ENCODE data around the gene STAP2. TPM values are rescaled to one million over a fixed set of nuclear protein-coding genes. Genes with fewer than 3 reads are reported as not detected.
A peak's percentile ranks its signal among the peaks of the same experiment; 100 is the strongest.

Gene STAP2
- total and polyA plus RNA-seq, 9 of the 15 experiments (the other 6 are each of a cell fraction or from before 2014, with no cell fraction given): 1.2 to 9.8 (median 4.5) TPM

DNA sequence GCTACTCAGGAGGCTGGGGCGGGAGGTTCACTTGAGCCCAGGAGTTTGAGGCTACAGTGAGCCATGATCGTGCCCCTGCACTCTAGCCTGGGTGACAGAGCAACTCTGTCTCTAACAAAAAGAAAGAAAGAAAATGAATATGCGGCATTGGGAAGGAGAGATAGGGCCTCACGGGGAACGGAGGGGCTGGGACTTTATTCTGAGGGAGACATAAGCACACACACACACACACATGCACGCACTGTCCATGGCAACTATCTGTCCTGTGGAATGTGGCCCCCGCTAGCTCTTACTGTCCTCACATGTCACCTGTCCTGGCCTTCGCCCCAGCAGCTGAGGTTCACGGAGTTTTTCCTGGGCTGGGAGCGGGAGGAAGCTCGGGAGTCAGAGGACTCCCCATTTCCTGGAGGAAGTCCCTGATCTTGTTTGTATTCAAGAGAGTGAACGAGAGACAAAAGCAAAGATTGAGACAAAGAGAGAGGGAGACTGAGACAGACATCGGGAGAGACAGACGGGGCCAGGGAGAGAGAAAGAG lies 654 bp downstream of the STAP2 start (continued):
- TF ChIP-seq MEF2A (IDR thresholded peaks at IDR 0.05; ENCODE audit: control insufficient read depth, low read depth, low read length): no peak
- TF ChIP-seq TBP (optimal IDR thresholded peaks at IDR 0.05; ENCODE audit: low read depth, low read length): no peak
- TF ChIP-seq, protein P1, sequence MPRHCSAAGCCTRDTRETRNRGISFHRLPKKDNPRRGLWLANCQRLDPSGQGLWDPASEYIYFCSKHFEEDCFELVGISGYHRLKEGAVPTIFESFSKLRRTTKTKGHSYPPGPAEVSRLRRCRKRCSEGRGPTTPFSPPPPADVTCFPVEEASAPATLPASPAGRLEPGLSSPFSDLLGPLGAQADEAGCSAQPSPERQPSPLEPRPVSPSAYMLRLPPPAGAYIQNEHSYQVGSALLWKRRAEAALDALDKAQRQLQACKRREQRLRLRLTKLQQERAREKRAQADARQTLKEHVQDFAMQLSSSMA (CRISPR knock-in tag; IDR thresholded peaks at IDR 0.05): no peak
- no peak for TF ChIP-seq EP300 (IDR thresholded peaks at IDR 0.05; ENCODE audit: low read length)
- peak; percentile 67 for TF ChIP-seq SMARCA4 (IDR thresholded peaks at IDR 0.05)
- no peak for TF ChIP-seq U2AF2 (optimal IDR thresholded peaks at IDR 0.05; ENCODE audit: low read depth, low read length)
- TF ChIP-seq CEBPG (CRISPR knock-in tag; IDR thresholded peaks at IDR 0.05): no peak
- no peak for TF ChIP-seq CEBPG (tag; conservative IDR thresholded peaks at IDR 0.05 in 1 of 2, IDR thresholded peaks at IDR 0.05 in 1 of 2)
- TF ChIP-seq, protein P2, sequence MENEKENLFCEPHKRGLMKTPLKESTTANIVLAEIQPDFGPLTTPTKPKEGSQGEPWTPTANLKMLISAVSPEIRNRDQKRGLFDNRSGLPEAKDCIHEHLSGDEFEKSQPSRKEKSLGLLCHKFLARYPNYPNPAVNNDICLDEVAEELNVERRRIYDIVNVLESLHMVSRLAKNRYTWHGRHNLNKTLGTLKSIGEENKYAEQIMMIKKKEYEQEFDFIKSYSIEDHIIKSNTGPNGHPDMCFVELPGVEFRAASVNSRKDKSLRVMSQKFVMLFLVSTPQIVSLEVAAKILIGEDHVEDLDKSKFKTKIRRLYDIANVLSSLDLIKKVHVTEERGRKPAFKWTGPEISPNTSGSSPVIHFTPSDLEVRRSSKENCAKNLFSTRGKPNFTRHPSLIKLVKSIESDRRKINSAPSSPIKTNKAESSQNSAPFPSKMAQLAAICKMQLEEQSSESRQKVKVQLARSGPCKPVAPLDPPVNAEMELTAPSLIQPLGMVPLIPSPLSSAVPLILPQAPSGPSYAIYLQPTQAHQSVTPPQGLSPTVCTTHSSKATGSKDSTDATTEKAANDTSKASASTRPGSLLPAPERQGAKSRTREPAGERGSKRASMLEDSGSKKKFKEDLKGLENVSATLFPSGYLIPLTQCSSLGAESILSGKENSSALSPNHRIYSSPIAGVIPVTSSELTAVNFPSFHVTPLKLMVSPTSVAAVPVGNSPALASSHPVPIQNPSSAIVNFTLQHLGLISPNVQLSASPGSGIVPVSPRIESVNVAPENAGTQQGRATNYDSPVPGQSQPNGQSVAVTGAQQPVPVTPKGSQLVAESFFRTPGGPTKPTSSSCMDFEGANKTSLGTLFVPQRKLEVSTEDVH (IDR thresholded peaks at IDR 0.05; ENCODE audit: low read depth, partially characterized antibody): no peak
- TF ChIP-seq, protein P3, sequence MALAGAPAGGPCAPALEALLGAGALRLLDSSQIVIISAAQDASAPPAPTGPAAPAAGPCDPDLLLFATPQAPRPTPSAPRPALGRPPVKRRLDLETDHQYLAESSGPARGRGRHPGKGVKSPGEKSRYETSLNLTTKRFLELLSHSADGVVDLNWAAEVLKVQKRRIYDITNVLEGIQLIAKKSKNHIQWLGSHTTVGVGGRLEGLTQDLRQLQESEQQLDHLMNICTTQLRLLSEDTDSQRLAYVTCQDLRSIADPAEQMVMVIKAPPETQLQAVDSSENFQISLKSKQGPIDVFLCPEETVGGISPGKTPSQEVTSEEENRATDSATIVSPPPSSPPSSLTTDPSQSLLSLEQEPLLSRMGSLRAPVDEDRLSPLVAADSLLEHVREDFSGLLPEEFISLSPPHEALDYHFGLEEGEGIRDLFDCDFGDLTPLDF (CRISPR knock-in tag; IDR thresholded peaks at IDR 0.05): no peak
- TF ChIP-seq HOXB6 (CRISPR knock-in tag; IDR thresholded peaks at IDR 0.05; ENCODE audit: borderline replicate concordance): no peak
- TF ChIP-seq, protein P4, sequence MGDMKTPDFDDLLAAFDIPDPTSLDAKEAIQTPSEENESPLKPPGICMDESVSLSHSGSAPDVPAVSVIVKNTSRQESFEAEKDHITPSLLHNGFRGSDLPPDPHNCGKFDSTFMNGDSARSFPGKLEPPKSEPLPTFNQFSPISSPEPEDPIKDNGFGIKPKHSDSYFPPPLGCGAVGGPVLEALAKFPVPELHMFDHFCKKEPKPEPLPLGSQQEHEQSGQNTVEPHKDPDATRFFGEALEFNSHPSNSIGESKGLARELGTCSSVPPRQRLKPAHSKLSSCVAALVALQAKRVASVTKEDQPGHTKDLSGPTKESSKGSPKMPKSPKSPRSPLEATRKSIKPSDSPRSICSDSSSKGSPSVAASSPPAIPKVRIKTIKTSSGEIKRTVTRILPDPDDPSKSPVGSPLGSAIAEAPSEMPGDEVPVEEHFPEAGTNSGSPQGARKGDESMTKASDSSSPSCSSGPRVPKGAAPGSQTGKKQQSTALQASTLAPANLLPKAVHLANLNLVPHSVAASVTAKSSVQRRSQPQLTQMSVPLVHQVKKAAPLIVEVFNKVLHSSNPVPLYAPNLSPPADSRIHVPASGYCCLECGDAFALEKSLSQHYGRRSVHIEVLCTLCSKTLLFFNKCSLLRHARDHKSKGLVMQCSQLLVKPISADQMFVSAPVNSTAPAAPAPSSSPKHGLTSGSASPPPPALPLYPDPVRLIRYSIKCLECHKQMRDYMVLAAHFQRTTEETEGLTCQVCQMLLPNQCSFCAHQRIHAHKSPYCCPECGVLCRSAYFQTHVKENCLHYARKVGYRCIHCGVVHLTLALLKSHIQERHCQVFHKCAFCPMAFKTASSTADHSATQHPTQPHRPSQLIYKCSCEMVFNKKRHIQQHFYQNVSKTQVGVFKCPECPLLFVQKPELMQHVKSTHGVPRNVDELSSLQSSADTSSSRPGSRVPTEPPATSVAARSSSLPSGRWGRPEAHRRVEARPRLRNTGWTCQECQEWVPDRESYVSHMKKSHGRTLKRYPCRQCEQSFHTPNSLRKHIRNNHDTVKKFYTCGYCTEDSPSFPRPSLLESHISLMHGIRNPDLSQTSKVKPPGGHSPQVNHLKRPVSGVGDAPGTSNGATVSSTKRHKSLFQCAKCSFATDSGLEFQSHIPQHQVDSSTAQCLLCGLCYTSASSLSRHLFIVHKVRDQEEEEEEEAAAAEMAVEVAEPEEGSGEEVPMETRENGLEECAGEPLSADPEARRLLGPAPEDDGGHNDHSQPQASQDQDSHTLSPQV (IDR thresholded peaks at IDR 0.05): peak; percentile 32; the same call in 1 of the 2 replicates
- TF ChIP-seq PTRF (tag; IDR thresholded peaks at IDR 0.05): no peak
- no peak for TF ChIP-seq CCNT2 (IDR thresholded peaks at IDR 0.05; ENCODE audit: borderline replicate concordance, extremely low read depth, insufficient read length, low read depth, low read length)
- TF ChIP-seq NR1H2 (CRISPR knock-in tag; IDR thresholded peaks at IDR 0.05): no peak
- TF ChIP-seq, protein P5, sequence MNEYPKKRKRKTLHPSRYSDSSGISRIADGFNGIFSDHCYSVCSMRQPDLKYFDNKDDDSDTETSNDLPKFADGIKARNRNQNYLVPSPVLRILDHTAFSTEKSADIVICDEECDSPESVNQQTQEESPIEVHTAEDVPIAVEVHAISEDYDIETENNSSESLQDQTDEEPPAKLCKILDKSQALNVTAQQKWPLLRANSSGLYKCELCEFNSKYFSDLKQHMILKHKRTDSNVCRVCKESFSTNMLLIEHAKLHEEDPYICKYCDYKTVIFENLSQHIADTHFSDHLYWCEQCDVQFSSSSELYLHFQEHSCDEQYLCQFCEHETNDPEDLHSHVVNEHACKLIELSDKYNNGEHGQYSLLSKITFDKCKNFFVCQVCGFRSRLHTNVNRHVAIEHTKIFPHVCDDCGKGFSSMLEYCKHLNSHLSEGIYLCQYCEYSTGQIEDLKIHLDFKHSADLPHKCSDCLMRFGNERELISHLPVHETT (CRISPR knock-in tag; conservative IDR thresholded peaks at IDR 0.05 in 1 of 2, IDR thresholded peaks at IDR 0.05 in 1 of 2): no peak
- TF ChIP-seq NFRKB (IDR thresholded peaks at IDR 0.05; ENCODE audit: low read depth): 0 out of 2 replicates have a peak, but pooled peaks have one; percentile 29
